OCI-LY3 (cell line): ENCODE results near the gene TBP.
"Not testable (repeated sequence)": the region's sequence is repeated elsewhere in the genome, so short reads cannot be mapped to it uniquely, and the experiment has no call there.

Source experiments
- H2AFZ ChIP-seq: fragments of 200-600, 300-600 bp; shearing (Covaris generic); 2 replicates; pipeline ENCODE4 v1.6.0; 2014; ENCODE audit warnings: antibody characterized with exemption, low read depth, low read length
- H3K27ac ChIP-seq: fragments of 200-600, 300-600 bp; sonication (generic); 2 replicates; pipeline ENCODE4 v1.5.1; 2014; ENCODE audit warnings: mild to moderate bottlenecking, low read length, moderate library complexity, mixed read lengths
- H3K27me3 ChIP-seq: fragments of 200-600, 300-600 bp; sonication (generic); 2 replicates; pipeline ENCODE4 v1.6.1; 2014; ENCODE audit warnings: low read depth, low read length, mixed read lengths
- H3K36me3 ChIP-seq: fragments of 200-600, 300-600 bp; sonication (generic); replicated peaks from 2 replicates; pipeline ENCODE3; 2014; ENCODE audit warnings: low read depth, low read length, mixed read lengths
- H3K4me1 ChIP-seq: fragments of 300-600, 200-600 bp; sonication (generic); 2 replicates; pipeline ENCODE4 v1.6.1; 2014; ENCODE audit warnings: low read length, mixed read lengths
- H3K4me2 ChIP-seq: fragments of 200-600, 300-600 bp; sonication (generic); 2 replicates; pipeline ENCODE4 v1.6.1; 2014; ENCODE audit warnings: low read length, mixed read lengths
- H3K4me3 ChIP-seq: fragments of 300-600, 200-600 bp; sonication (generic); 2 replicates; pipeline ENCODE4 v1.5.1; 2014; ENCODE audit warnings: antibody characterized with exemption, mild to moderate bottlenecking, low read length, moderate library complexity
- H3K79me2 ChIP-seq: fragments of 300-600, 200-600 bp; shearing (Covaris generic); 2 replicates; pipeline ENCODE4 v1.6.1; 2014; ENCODE audit warnings: mild to moderate bottlenecking, low read length, mixed read lengths
- H3K9ac ChIP-seq: fragments of 300-600, 200-600 bp; shearing (Covaris generic); 2 replicates; pipeline ENCODE4 v1.6.0; 2014; ENCODE audit warnings: mild to moderate bottlenecking, low read length, moderate library complexity
- H3K9me3 ChIP-seq: fragments of 200-600, 300-600 bp; shearing (Covaris generic); 2 replicates; pipeline ENCODE4 v1.6.1; 2014; ENCODE audit warnings: low read length, mixed read lengths; ENCODE audit not compliant: insufficient read depth
- H4K20me1 ChIP-seq: fragments of 200-600, 300-600 bp; sonication (generic); 2 replicates; pipeline ENCODE4 v1.6.1; 2016; ENCODE audit warnings: low read length, mixed read lengths; ENCODE audit not compliant: insufficient read depth
- EZH2phosphoT487 ChIP-seq: fragments of 200-600 bp; shearing (Covaris generic); IDR thresholded peaks from 2 replicates; pipeline ENCODE4 v1.6.1; 2018; ENCODE audit warnings: antibody characterized with exemption, mixed run types, low read depth
- TF ChIP-seq, protein P1 (sequence below): fragments of 200-600, 300-600 bp; sonication (generic); IDR thresholded peaks from 2 replicates; pipeline ENCODE4 v1.5.1; 2014; ENCODE audit warnings: antibody characterized with exemption, low read length, low read depth

TBP gene

DNA sequence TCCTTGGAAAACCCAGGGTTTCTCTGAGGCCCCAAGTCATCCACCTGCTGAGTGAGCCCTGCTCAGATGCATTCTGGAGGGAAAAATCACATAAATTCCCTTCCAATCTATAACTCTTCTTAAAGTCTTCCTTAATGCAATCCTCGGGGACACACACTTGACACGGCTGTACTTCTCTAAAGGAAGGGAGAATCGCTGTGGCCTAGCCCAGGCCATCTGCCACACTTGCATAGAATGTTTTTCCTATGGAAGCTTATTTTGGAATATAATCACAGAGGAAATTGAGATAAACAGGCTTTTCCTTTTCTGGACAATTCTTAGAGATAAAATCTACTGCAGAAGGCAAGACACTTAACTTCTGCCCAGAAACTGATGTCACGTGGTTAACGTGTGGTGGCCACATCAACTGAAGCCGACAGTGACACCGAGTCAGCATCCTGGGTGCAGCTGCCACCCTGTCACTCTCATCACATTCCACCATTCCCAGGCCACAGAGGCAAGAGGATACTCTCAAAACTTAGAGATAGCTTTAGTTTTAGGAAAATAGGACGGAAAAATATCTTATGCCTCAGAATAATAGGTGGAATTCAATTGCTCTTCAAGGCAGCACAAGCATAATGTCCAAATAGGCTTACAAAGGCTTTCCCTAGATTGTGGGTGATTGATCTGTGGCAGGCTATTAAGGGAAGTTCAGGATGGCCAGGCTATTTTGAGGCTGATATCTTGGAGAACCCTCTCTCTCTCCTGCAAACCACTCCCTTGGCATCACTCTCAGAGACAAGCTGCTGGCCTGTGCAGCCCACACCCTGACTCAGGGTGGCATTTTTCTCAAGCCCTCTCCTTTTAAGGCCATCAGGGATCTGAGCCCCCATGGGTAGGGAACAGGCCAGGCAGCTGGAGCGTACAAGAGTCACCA lies 30.7 kb upstream of the TBP start:
- Histone ChIP-seq H4K20me1 (no peaks in the 10 kb centered on the region), H3K4me1 (no peaks in the 10 kb centered on the region), H3K9me3 (no peaks in the 10 kb centered on the region), H3K79me2 (no peaks in the 10 kb centered on the region), H3K27ac (no peak overlapping the region), H3K9ac (no peak overlapping the region), H2AFZ (no peak overlapping the region), H3K27me3 (no peaks in the 10 kb centered on the region), H3K4me2 (no peak overlapping the region), H3K36me3 (no peaks in the 10 kb centered on the region), H3K4me3 (no peak overlapping the region)
- TF ChIP-seq EZH2phosphoT487 = no peak
- TF ChIP-seq, protein P1, sequence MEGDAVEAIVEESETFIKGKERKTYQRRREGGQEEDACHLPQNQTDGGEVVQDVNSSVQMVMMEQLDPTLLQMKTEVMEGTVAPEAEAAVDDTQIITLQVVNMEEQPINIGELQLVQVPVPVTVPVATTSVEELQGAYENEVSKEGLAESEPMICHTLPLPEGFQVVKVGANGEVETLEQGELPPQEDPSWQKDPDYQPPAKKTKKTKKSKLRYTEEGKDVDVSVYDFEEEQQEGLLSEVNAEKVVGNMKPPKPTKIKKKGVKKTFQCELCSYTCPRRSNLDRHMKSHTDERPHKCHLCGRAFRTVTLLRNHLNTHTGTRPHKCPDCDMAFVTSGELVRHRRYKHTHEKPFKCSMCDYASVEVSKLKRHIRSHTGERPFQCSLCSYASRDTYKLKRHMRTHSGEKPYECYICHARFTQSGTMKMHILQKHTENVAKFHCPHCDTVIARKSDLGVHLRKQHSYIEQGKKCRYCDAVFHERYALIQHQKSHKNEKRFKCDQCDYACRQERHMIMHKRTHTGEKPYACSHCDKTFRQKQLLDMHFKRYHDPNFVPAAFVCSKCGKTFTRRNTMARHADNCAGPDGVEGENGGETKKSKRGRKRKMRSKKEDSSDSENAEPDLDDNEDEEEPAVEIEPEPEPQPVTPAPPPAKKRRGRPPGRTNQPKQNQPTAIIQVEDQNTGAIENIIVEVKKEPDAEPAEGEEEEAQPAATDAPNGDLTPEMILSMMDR = no peak

DNA sequence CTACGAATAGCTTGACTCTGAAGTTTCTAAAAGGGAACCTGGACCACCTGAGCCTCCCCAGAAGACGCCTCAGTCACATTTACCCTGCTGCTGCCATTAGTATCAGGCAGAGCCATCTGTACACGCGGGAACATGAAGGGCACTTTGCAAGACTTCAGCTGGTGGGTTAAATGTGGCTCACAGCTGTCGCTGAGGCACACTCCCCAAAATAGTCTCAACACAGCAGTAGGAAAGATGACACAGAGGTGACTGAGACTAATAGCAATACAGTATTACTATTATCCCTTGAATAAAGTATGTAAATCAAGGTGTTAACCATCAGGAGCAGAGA lies 30.0 kb upstream of the TBP start:
- Histone ChIP-seq H2AFZ (no peak overlapping the region), H3K27ac (no peak overlapping the region), H3K79me2 (no peaks in the 10 kb centered on the region), H3K4me1 (no peaks in the 10 kb centered on the region), H3K9me3 (no peaks in the 10 kb centered on the region), H3K4me2 (no peak overlapping the region), H3K4me3 (no peak overlapping the region), H3K36me3 (no peaks in the 10 kb centered on the region), H3K9ac (no peak overlapping the region), H3K27me3 (no peaks in the 10 kb centered on the region), H4K20me1 (no peaks in the 10 kb centered on the region)
- TF ChIP-seq, protein P1 = no peak
- no peak for TF ChIP-seq EZH2phosphoT487

DNA sequence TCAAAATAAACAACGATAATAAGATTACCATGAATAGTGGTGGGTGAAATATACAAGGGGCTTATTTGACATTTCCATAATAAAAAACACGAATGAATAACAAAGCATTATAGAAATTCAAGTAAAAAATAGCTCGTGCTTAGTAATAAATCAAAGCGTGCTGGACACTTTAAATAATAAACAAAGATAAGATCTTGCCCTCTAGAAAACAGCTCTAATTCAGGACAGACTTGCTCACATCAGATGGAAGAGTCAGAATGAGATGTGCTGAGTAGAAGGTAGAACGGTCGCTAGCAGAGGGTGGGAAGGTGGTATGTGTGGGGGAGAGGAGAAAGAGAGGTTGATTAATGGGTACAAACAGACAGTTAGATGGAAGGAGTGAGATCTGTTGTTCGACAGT lies 28.4 kb upstream of the TBP start:
- H4K20me1 ChIP-seq = no peaks in the 10 kb centered on the region
- H3K9me3 ChIP-seq = no peaks in the 10 kb centered on the region
- no peaks in the 10 kb centered on the region for H3K79me2 ChIP-seq
- no peak overlapping the region for H3K27ac ChIP-seq
- no peaks in the 10 kb centered on the region for H3K4me1 ChIP-seq
- H2AFZ ChIP-seq = no peak overlapping the region
- H3K27me3 ChIP-seq = no peaks in the 10 kb centered on the region
- TF ChIP-seq, protein P1 = no peak
- TF ChIP-seq EZH2phosphoT487 = no peak
- H3K4me2 ChIP-seq = no peak overlapping the region
- no peak overlapping the region for H3K4me3 ChIP-seq
- no peaks in the 10 kb centered on the region for H3K36me3 ChIP-seq
- no peak overlapping the region for H3K9ac ChIP-seq

DNA sequence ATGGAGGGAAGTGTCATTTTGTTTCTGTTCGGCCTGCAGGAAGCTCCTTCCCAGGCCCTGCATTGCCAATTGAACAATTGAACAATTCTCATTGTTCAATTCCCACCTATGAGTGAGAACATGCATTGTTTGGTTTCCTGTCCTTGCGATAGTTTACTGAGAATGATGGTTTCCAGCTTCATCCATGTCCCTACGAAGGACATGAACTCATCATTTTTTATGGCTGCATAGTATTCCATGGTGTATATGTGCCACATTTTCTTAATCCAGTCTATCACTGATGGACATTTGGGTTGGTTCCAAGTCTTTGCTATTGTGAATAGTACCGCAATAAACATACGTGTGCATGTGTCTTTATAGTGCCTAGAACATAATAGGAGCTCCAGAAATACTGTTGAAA lies 26.2 kb upstream of the TBP start:
- H3K9me3 ChIP-seq, H3K36me3 ChIP-seq, H3K4me1 ChIP-seq, H3K27me3 ChIP-seq, H3K4me3 ChIP-seq, H3K9ac ChIP-seq, H3K4me2 ChIP-seq, H2AFZ ChIP-seq, H4K20me1 ChIP-seq, H3K27ac ChIP-seq, H3K79me2 ChIP-seq: not testable (repeated sequence)
